HG03520 (cell line): ENCODE results near the gene COL20A1.

Experiments used
- ATAC-seq: cut with Tn5 transposase; IDR thresholded peaks from one replicate; pipeline ENCODE4 v1.9.1; 2021; ENCODE audit warnings: mild to moderate bottlenecking, moderate library complexity; ENCODE audit not compliant: unreplicated experiment

COL20A1 gene

GRCh38 chr20:63346131-63347080 lies 53.4 kb downstream of the COL20A1 start:
- ATAC-seq, result no peak

GRCh38 chr20:63347081-63347741 lies 54.2 kb downstream of the COL20A1 start:
- no peak for ATAC-seq

GRCh38 chr20:63347950-63348827 lies 55.2 kb downstream of the COL20A1 start:
- ATAC-seq, result no peak

- ATAC-seq, result no peak
These were observed 56.0 kb downstream of the COL20A1 start for GRCh38 chr20:63348828-63349515.

- ATAC-seq, result no peak
These were observed 56.5 kb downstream of the COL20A1 start for GRCh38 chr20:63349516-63349895.

- ATAC-seq, result no peak
These were observed 57.2 kb downstream of the COL20A1 start for GRCh38 chr20:63350196-63350595.

GRCh38 chr20:63350597-63351325 lies 57.8 kb downstream of the COL20A1 start:
- no peak for ATAC-seq

GRCh38 chr20:63351326-63351700 lies 58.3 kb downstream of the COL20A1 start:
- no peak for ATAC-seq

GRCh38 chr20:63351811-63352591 lies 59.0 kb downstream of the COL20A1 start:
- ATAC-seq, result no peak

- no peak for ATAC-seq
These were observed 59.8 kb downstream of the COL20A1 start for GRCh38 chr20:63352811-63353221.

- no peak for ATAC-seq
These were observed 61.8 kb downstream of the COL20A1 start for GRCh38 chr20:63354636-63355350.

GRCh38 chr20:63355781-63356295 lies 62.9 kb downstream of the COL20A1 start:
- no peak for ATAC-seq

- no peak for ATAC-seq
These were observed 63.5 kb downstream of the COL20A1 start for GRCh38 chr20:63356511-63356910.

GRCh38 chr20:63356931-63357879 lies 64.2 kb downstream of the COL20A1 start:
- ATAC-seq, result no peak

GRCh38 chr20:63357921-63358905 lies 65.2 kb downstream of the COL20A1 start:
- ATAC-seq, result no peak
